ENCODE data around the gene WDR86.

- TF ChIP-seq CTCF (conservative IDR thresholded peaks at IDR 0.05; ENCODE audit: low read depth in 2 of 2) (no peak), POLR2AphosphoS5 (IDR thresholded peaks at IDR 0.05; ENCODE audit: low read depth) (no peak), EZH2 (IDR thresholded peaks at IDR 0.05; ENCODE audit: low read depth, unreplicated experiment) (no peak), REST (IDR thresholded peaks at IDR 0.05; ENCODE audit: unreplicated experiment) (no peak), ZNF114 (CRISPR knock-in tag; IDR thresholded peaks at IDR 0.05) (no peak), CREB1 (CRISPR knock-in tag; IDR thresholded peaks at IDR 0.05; ENCODE audit: low read depth) (peak; percentile 81), JUNB (IDR thresholded peaks at IDR 0.05; ENCODE audit: unreplicated experiment) (no peak), EZH2phosphoT487 (IDR thresholded peaks at IDR 0.05; ENCODE audit: unreplicated experiment) (no peak)
Measured at GRCh38 chr7:151381348-151382078, 28.3 kb downstream of the WDR86 start.

Measured in GM23338 (cell line).